ENCODE measurements around the gene AP2S1. TPM values are rescaled to one million over a fixed set of nuclear protein-coding genes. Genes with fewer than 3 reads are reported as not detected.

The AP2S1 gene
- total and polyA plus RNA-seq, 2 of the 4 experiments (the other 2 are of a cell fraction): 144 to 274 TPM

GRCh38 chr19:46797881-46798280, 52.8 kb downstream of the AP2S1 start:
- Histone ChIP-seq H3K14ac (replicated peaks; ENCODE audit: low read depth, low read length) (no peak overlapping the region), H2BK5ac (ENCODE audit: low read depth, low read length, poor library complexity, severe bottlenecking) (no peak overlapping the region), H3K23ac (ENCODE audit: low read depth, low read length) (no peak overlapping the region), H4K8ac (ENCODE audit: low read depth in 2 of 2, low read length in 2 of 2) (no peak overlapping the region), H3K9me1 (ENCODE audit: insufficient read depth, low read length) (peaks cover 6% of the 10 kb centered on the region; the same call in 1 of the 2 replicates), H2AK5ac (ENCODE audit: low read depth, low read length) (no peak overlapping the region), H3K27me3 (ENCODE audit: control insufficient read depth, insufficient read depth, low read length) (no peaks in the 10 kb centered on the region), H3K9ac (ENCODE audit: low read depth, low read length) (no peak overlapping the region), H3K36me3 (ENCODE audit: control insufficient read depth, insufficient read depth, low read length) (no peaks in the 10 kb centered on the region), H3K18ac (ENCODE audit: low read depth, low read length) (no peak overlapping the region), H4K20me1 (ENCODE audit: insufficient read depth, low read length) (no peaks in the 10 kb centered on the region; the same call in 1 of the 2 replicates), H2AK9ac (replicated peaks; ENCODE audit: low read depth, low read length, poor library complexity) (no peak overlapping the region), H3K56ac (ENCODE audit: extremely low read depth, insufficient read depth, low read length) (no peak overlapping the region), H2BK15ac (ENCODE audit: low read depth, low read length) (no peak overlapping the region), H2BK120ac (ENCODE audit: low read depth, low read length) (no peak overlapping the region), H2BK20ac (ENCODE audit: low read depth, low read length) (no peak overlapping the region), H3K79me1 (ENCODE audit: low read depth in 1 of 2, low read length in 2 of 2) (no peaks in the 10 kb centered on the region), H3K9me3 (ENCODE audit: control insufficient read depth, insufficient read depth, low read length) (no peaks in the 10 kb centered on the region), H2AFZ (replicated peaks; ENCODE audit: low read length, poor library complexity) (no peak overlapping the region), H3K4me3 (ENCODE audit: insufficient read depth, low read depth, low read length) (no peak overlapping the region), H3K4me1 (ENCODE audit: control insufficient read depth, insufficient read depth, low read length) (peaks cover 10% of the 10 kb centered on the region), H3K27ac (ENCODE audit: insufficient read depth, low read length) (no peak overlapping the region), H4K5ac (ENCODE audit: low read depth, low read length) (no peak overlapping the region), H3K4me2 (ENCODE audit: low read depth, low read length) (no peak overlapping the region), H3K4ac (ENCODE audit: low read depth, low read length) (no peak overlapping the region), H4K91ac (ENCODE audit: insufficient read depth, low read depth, low read length) (no peak overlapping the region)
- POLR2A ChIA-PET (ENCODE audit: unreplicated experiment): no interaction called here
- ATAC-seq (ENCODE audit: low read depth): no peak
- intact Hi-C loops (cut with micrococcal nuclease): no loop called here
- no peak for TF ChIP-seq MAZ (IDR thresholded peaks at IDR 0.05; ENCODE audit: borderline replicate concordance, low read depth, low read length)
- TF ChIP-seq USF2 (IDR thresholded peaks at IDR 0.05; ENCODE audit: low read depth, low read length): no peak
- dilution Hi-C loops (cut with HindIII; ENCODE audit: low sequenced_read_pairs, unreplicated experiment): no loop called here
- CTCF ChIA-PET: interaction anchor here (0.6 kb wide), 1 partner anchor 32 kb away, joined by 4 read pairs; no protein-coding TSS in a partner anchor
- in situ Hi-C loops (cut with MboI; ENCODE audit: low sequenced_read_pairs): no loop called here
- DNase-seq: no peak
- BruUV-seq (replicated peaks): no TSS peak
- no CpG with 5 or more reads among the region's 1 CpG for WGBS, 2 experiments (ENCODE audit: extremely low coverage in 2 of 2, insufficient read length in 1 of 2)

Data from IMR-90 (cell line).